ENCODE results near the gene AFF3. TPM values are rescaled to one million over a fixed set of nuclear protein-coding genes. Genes with fewer than 3 reads are reported as not detected.

AFF3 gene
- total and polyA plus RNA-seq, 2 donors (not counting 3 experiments of a cell fraction or from before 2014, with no cell fraction given), result 0.06 to 0.07 TPM

DNA sequence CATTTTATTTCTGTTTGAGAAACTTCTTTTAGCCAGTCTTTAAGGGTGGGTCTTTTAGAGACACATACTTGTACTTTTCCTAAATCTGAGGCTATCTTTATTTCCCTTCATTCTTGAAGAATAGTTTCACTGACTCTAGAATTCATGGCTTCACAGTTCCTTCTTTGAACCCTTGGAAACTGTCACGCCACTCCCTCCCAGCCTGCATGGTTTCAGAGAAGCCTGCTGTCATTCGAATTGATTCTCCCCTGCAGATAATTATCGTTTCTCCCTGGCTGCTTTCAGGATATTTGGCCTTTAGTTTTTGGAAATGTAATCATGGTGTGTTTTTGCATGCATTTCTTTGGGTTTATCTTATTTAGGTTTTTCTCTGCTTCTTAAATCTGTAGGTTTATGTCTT is 580.6 kb downstream of the AFF3 start:
- BruUV-seq (replicated peaks), result no TSS peak
- no peaks in the 10 kb centered on the region for H3K4me1 ChIP-seq (ENCODE audit: control insufficient read depth, extremely low read depth, insufficient read depth, low read length)

More for the DNA sequence above, 580.6 kb downstream of the AFF3 start:
- no peaks in the 10 kb centered on the region for H3K9me3 ChIP-seq (replicated peaks; ENCODE audit: control insufficient read depth, insufficient read depth, low read length)
- peaks cover 4 to 10% of the 10 kb centered on the region in 2 experiments for H3K27me3 ChIP-seq (ENCODE audit: control insufficient read depth in 2 of 2, insufficient read depth in 2 of 2, low read length in 2 of 2)
- no peak overlapping the region for H3K27ac ChIP-seq (ENCODE audit: insufficient read depth, low read depth, low read length)
- FAIRE-seq (no peak), DNase-seq (ENCODE audit: low read depth, low spot score) (no peak)
- no peak overlapping the region for H3K9ac ChIP-seq (replicated peaks; ENCODE audit: extremely low read depth, insufficient read depth, low read length)
- POLR2A ChIA-PET, result no interaction called here
- no peaks in the 10 kb centered on the region for H3K36me3 ChIP-seq (ENCODE audit: control insufficient read depth in 2 of 2, extremely low read depth in 1 of 2, insufficient read depth in 2 of 2, low read length in 2 of 2)
- H3K79me2 ChIP-seq (ENCODE audit: control insufficient read depth, insufficient read depth, low read length), result no peaks in the 10 kb centered on the region
- H4K20me1 ChIP-seq (replicated peaks; ENCODE audit: control insufficient read depth, extremely low read depth, insufficient read depth, low read length), result no peaks in the 10 kb centered on the region
- no peak overlapping the region for H3K4me3 ChIP-seq (replicated peaks in 1 of 3; ENCODE audit: insufficient read depth in 1 of 3, low read depth in 1 of 3, low read length in 3 of 3)
- CTCF ChIA-PET, result interaction anchor here (4.1 to 6.3 kb wide), 3 partner anchors 684 to 819 kb away, joined by 39 to 237 read pairs (median 99); no protein-coding TSS in a partner anchor
- no peak overlapping the region for H2AFZ ChIP-seq (ENCODE audit: low read depth, low read length)
- intact Hi-C loops (cut with micrococcal nuclease) (no loop called here), dilution Hi-C loops (cut with MboI; ENCODE audit: extremely low pct_ligation_motif_present, low sequenced_read_pairs) (no loop called here)
- H3K4me2 ChIP-seq (ENCODE audit: insufficient read depth, low read length), result no peak overlapping the region
- TF ChIP-seq, protein P1, sequence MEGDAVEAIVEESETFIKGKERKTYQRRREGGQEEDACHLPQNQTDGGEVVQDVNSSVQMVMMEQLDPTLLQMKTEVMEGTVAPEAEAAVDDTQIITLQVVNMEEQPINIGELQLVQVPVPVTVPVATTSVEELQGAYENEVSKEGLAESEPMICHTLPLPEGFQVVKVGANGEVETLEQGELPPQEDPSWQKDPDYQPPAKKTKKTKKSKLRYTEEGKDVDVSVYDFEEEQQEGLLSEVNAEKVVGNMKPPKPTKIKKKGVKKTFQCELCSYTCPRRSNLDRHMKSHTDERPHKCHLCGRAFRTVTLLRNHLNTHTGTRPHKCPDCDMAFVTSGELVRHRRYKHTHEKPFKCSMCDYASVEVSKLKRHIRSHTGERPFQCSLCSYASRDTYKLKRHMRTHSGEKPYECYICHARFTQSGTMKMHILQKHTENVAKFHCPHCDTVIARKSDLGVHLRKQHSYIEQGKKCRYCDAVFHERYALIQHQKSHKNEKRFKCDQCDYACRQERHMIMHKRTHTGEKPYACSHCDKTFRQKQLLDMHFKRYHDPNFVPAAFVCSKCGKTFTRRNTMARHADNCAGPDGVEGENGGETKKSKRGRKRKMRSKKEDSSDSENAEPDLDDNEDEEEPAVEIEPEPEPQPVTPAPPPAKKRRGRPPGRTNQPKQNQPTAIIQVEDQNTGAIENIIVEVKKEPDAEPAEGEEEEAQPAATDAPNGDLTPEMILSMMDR (IDR thresholded peaks at IDR 0.05; ENCODE audit: extremely low read depth in 1 of 2, insufficient read depth in 1 of 2, low read depth in 1 of 2, low read length in 2 of 2), result no peak
- no peak for TF ChIP-seq GATA2 (IDR thresholded peaks at IDR 0.05; ENCODE audit: insufficient read depth, insufficient read length, low read depth, low read length)
- TF ChIP-seq MYC (IDR thresholded peaks at IDR 0.05; ENCODE audit: low read depth, low read length), result no peak
- TF ChIP-seq POLR2A (IDR thresholded peaks at IDR 0.05; ENCODE audit: low read depth, low read length), result no peak
- no peak for TF ChIP-seq JUN (IDR thresholded peaks at IDR 0.05; ENCODE audit: borderline replicate concordance, insufficient read depth, insufficient read length, low read depth)
- no peak for TF ChIP-seq POLR2AphosphoS5 (IDR thresholded peaks at IDR 0.05; ENCODE audit: insufficient read depth, low read depth, low read length)
- TF ChIP-seq EZH2 (IDR thresholded peaks at IDR 0.05; ENCODE audit: borderline replicate concordance, low read depth, low read length, severe bottlenecking), result no peak
- no peak for TF ChIP-seq FOS (IDR thresholded peaks at IDR 0.05; ENCODE audit: borderline replicate concordance, insufficient read depth, low read length)
- TF ChIP-seq, protein P2, sequence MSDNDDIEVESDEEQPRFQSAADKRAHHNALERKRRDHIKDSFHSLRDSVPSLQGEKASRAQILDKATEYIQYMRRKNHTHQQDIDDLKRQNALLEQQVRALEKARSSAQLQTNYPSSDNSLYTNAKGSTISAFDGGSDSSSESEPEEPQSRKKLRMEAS (IDR thresholded peaks at IDR 0.05; ENCODE audit: insufficient read depth, insufficient read length), result no peak
- H3K9me1 ChIP-seq (replicated peaks; ENCODE audit: control insufficient read depth, extremely low read depth, insufficient read depth, low read length), result no peaks in the 10 kb centered on the region
